ENCODE measurements around the gene UBE2L3. TPM values are rescaled to one million over a fixed set of nuclear protein-coding genes. Genes with fewer than 3 reads are reported as not detected.

The UBE2L3 gene
- polyA plus RNA-seq, 1 donor (not counting 4 experiments of a cell fraction or from before 2014, with no cell fraction given), result 80.8 TPM

DNA sequence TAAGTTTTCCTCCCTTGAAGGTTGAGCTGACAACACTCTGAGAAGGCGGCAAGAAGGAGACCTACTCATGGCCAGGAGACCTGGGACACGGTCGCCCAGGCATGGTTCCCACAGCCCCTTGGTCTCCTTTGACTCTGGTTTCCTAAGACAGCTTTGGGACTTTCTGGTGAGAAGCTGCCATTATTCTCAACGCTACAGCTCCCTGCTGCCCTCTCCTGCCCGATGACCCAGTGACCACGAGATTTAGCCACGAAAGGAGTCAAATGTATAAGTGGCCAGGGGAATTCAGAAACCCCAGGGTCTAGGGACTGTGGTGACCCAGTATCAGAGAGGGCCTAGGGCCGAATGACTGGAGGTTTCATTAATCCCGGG lies 73.9 kb downstream of the UBE2L3 start:
- TF ChIP-seq EZH2 (IDR thresholded peaks at IDR 0.05; ENCODE audit: low read length), result no peak
- TF ChIP-seq, protein P1, sequence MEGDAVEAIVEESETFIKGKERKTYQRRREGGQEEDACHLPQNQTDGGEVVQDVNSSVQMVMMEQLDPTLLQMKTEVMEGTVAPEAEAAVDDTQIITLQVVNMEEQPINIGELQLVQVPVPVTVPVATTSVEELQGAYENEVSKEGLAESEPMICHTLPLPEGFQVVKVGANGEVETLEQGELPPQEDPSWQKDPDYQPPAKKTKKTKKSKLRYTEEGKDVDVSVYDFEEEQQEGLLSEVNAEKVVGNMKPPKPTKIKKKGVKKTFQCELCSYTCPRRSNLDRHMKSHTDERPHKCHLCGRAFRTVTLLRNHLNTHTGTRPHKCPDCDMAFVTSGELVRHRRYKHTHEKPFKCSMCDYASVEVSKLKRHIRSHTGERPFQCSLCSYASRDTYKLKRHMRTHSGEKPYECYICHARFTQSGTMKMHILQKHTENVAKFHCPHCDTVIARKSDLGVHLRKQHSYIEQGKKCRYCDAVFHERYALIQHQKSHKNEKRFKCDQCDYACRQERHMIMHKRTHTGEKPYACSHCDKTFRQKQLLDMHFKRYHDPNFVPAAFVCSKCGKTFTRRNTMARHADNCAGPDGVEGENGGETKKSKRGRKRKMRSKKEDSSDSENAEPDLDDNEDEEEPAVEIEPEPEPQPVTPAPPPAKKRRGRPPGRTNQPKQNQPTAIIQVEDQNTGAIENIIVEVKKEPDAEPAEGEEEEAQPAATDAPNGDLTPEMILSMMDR (optimal IDR thresholded peaks at IDR 0.05 in 1 of 3, IDR thresholded peaks at IDR 0.05 in 1 of 3, conservative IDR thresholded peaks at IDR 0.05 in 1 of 3; ENCODE audit: extremely low read depth in 1 of 3, insufficient read depth in 2 of 3, low read length in 3 of 3), result peak; percentile 16 to 61 (median 37)
- H2AFZ ChIP-seq (ENCODE audit: control insufficient read depth, low read length), result peak overlapping the region; percentile 95
- no peaks in the 10 kb centered on the region for H3K27me3 ChIP-seq (ENCODE audit: control insufficient read depth, extremely low read depth, insufficient read depth, low read length)
- peaks cover 17% of the 10 kb centered on the region for H3K4me1 ChIP-seq (ENCODE audit: control insufficient read depth, extremely low read depth, insufficient read depth, low read length)
- H3K9me1 ChIP-seq (ENCODE audit: control insufficient read depth, extremely low read depth, insufficient read depth, low read length), result no peaks in the 10 kb centered on the region
- DNase-seq (ENCODE audit: low read depth, low spot score), result no peak
- peak overlapping the region; percentile 91 for H3K9ac ChIP-seq (ENCODE audit: control insufficient read depth, extremely low read depth, insufficient read depth, low read length)
- H3K9me3 ChIP-seq (ENCODE audit: control insufficient read depth, low read depth, low read length), result no peaks in the 10 kb centered on the region
- peaks cover 21% of the 10 kb centered on the region for H3K79me2 ChIP-seq (ENCODE audit: control insufficient read depth, insufficient read depth, low read length)
- H3K4me3 ChIP-seq (ENCODE audit: control insufficient read depth in 2 of 3, extremely low read depth in 1 of 3, insufficient read depth in 2 of 3, low read depth in 1 of 3, low read length in 3 of 3), result peak overlapping the region; percentile 44 to 89 (median 88)
- no peak for FAIRE-seq
- peaks cover 9% of the 10 kb centered on the region for H4K20me1 ChIP-seq (ENCODE audit: control insufficient read depth, extremely low read depth, insufficient read depth, low read length)
- peak overlapping the region; percentile 99 for H3K4me2 ChIP-seq (ENCODE audit: control insufficient read depth, extremely low read depth, insufficient read depth, low read depth, low read length)
- H3K27ac ChIP-seq (ENCODE audit: control insufficient read depth, insufficient read depth, low read length), result peak overlapping the region; percentile 88
- peaks cover 3 to 9% of the 10 kb centered on the region in 2 experiments for H3K36me3 ChIP-seq (ENCODE audit: control insufficient read depth in 2 of 2, extremely low read depth in 1 of 2, insufficient read depth in 2 of 2, low read length in 2 of 2)
- dilution Hi-C loops (cut with MboI; ENCODE audit: extremely low pct_ligation_motif_present, low sequenced_read_pairs), result no loop called here

DNA sequence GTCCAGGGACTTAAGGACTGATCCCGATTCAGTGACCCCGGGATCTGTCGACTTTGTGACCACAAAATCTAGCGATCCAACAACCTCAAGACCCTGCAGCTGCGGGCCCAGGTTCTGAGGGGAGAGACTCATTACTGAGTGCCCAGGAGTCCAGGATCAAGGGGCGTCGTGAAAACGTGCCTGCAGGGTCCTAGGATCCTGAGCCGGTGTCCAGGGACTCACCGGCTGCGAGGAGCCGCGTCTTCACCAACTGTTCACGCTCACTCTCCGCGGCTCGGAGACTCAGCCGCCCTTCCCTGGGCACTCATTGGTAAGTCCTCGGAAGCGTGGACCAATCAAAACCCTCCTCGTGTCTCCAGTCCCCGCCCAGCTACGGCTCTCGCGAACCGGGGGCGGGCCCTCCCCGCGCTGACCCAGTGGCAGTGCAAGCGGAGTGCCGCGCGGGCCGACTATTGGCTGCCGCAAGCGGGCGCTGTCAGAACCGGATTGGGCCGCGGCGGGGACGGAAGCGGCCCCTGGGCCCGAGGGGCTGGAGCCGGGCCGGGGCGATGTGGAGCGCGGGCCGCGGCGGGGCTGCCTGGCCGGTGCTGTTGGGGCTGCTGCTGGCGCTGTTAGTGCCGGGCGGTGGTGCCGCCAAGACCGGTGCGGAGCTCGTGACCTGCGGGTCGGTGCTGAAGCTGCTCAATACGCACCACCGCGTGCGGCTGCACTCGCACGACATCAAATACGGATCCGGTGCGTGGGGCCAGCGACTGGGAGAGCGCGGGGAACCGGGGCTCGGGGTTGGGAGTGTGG lies 74.5 kb downstream of the UBE2L3 start, which contains the start of gene SDF2L1:
Gene SDF2L1 (plus strand): TSS at position 514 of the 795 bp plus-strand sequence. CDS start 35 bp downstream, at position 549.
- Histone ChIP-seq H3K4me1 (ENCODE audit: control insufficient read depth, extremely low read depth, insufficient read depth, low read length) (peaks cover 17% of the 10 kb centered on the region), H2AFZ (ENCODE audit: control insufficient read depth, low read length) (peak within 1 kb of the TSS; percentile 95), H3K27ac (ENCODE audit: control insufficient read depth, insufficient read depth, low read length) (peak within 1 kb of the TSS; percentile 88), H3K4me2 (ENCODE audit: control insufficient read depth, extremely low read depth, insufficient read depth, low read depth, low read length) (peak within 1 kb of the TSS; percentile 99), H3K9me3 (ENCODE audit: control insufficient read depth, low read depth, low read length) (no peaks in the 10 kb centered on the region), H3K79me2 (ENCODE audit: control insufficient read depth, insufficient read depth, low read length) (peaks cover 21% of the 10 kb centered on the region), H3K27me3 (ENCODE audit: control insufficient read depth, extremely low read depth, insufficient read depth, low read length) (no peaks in the 10 kb centered on the region), H3K9ac (ENCODE audit: control insufficient read depth, extremely low read depth, insufficient read depth, low read length) (peak within 1 kb of the TSS; percentile 91), H3K36me3 (ENCODE audit: control insufficient read depth in 2 of 2, extremely low read depth in 1 of 2, insufficient read depth in 2 of 2, low read length in 2 of 2) (peaks cover 5 to 12% of the 10 kb centered on the region in 2 experiments), H3K9me1 (ENCODE audit: control insufficient read depth, extremely low read depth, insufficient read depth, low read length) (no peaks in the 10 kb centered on the region), H3K4me3 (ENCODE audit: control insufficient read depth in 2 of 3, extremely low read depth in 1 of 3, insufficient read depth in 2 of 3, low read depth in 1 of 3, low read length in 3 of 3) (peak within 1 kb of the TSS; percentile 73 to 89 (median 88)), H4K20me1 (ENCODE audit: control insufficient read depth, extremely low read depth, insufficient read depth, low read length) (peaks cover 11% of the 10 kb centered on the region)
- peak; percentile 90 for DNase-seq (ENCODE audit: low read depth, low spot score)
- peak; percentile 87 for FAIRE-seq
- dilution Hi-C loops (cut with MboI; ENCODE audit: extremely low pct_ligation_motif_present, low sequenced_read_pairs), result no loop called here
- no peak for TF ChIP-seq EZH2 (IDR thresholded peaks at IDR 0.05; ENCODE audit: low read length)
- TF ChIP-seq, protein P1 (optimal IDR thresholded peaks at IDR 0.05 in 1 of 3, IDR thresholded peaks at IDR 0.05 in 1 of 3, conservative IDR thresholded peaks at IDR 0.05 in 1 of 3; ENCODE audit: extremely low read depth in 1 of 3, insufficient read depth in 2 of 3, low read length in 3 of 3), result no peak
